AG08396 (cell line): ENCODE measurements around the gene TSPAN16.
"Not testable (repeated sequence)": the region's sequence is repeated elsewhere in the genome, so short reads cannot be mapped to it uniquely, and the experiment has no call there.

ENCODE experiments used
- DNase-seq: peaks from one replicate; pipeline ENCODE4 v3.0.0; 2012; ENCODE audit warnings: low spot score, mixed read lengths

The TSPAN16 gene

DNA sequence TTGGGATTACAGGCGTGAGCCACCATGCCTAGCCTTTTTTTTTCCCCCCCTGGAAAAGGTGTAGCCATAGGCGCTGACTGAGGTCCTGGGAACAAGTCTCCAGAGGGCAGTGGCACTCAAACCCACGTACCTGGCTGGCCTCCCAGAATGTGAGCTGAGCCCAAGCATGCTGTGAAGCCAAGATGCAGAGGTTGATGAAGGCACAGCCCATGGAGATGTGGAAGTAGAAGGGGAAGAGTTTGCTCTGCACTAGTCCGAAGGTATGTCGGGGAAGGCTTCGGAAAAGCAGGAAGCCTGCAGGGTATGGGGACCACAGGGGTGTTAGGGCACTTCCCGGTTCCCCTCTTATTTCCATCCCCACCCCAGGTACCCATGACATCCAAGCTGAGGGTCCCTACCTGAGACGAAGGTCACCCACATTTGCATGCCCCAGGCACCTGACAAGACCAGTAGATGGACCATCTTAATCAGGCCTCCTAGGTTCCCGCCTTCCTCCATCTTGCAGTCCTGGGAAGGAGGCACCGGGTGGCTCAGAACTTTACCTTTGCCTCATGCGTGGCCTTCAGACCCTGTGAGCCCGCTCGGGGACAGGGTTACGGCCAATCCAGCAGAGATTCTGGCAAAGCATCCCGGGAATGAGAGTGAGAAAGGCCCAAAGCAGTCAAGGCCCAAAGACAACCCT, 49.3 kb downstream of the TSPAN16 start:
- DNase-seq = no peak

GRCh38 chr19:11346104-11346940, 50.4 kb downstream of the TSPAN16 start, which contains the start of the genes CCDC159 and TMEM205:
CCDC159 (plus strand) TSS chr19:11346519; CDS start chr19:11346607, 88 bp downstream.
TMEM205 (minus strand) TSS chr19:11346268; CDS start chr19:11345619, 649 bp downstream.
- DNase-seq = peak; percentile 97

GRCh38 chr19:11347546-11348039, 51.6 kb downstream of the TSPAN16 start:
- DNase-seq = no peak

DNA sequence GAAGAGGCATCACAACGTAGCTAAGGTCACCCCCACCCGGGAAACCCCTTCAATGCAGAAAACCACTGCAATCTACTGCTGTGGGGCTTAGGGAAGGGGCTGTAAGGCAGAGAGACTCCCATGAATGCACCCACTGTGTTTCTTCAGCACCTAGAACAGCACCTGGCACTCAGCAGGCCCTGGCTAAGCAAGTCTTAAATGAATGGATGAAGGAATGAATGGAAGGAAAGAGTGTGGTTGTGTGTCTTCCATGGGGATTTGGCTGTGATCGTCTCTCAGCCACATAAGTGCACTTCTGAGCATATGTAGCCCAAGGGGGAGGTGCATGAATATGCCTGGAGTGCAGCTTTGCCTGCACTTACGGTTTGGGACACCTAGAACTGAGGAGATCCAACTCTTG, 53.2 kb downstream of the TSPAN16 start:
- no peak for DNase-seq

DNA sequence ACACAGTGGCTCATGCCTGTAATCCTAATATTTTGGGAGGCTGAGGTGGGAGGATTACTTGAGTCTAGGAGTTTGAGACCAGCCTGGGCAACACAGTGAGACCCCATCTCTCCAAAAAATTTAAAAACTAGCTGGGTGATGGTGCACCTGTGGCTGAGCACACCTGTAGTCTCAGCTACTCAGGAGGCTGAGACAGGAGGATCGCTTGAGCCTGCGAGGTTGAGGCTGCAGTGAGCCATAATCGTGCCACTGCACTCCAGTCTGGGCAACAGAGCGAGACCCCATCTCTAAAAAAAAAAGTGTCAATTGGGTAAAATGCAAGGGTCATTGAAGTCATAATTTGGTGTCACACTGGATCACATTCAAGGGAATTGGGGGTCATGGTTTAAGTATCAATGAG, 58.1 kb downstream of the TSPAN16 start:
- DNase-seq = not testable (repeated sequence)

GRCh38 chr19:11355160-11356073, 59.5 kb downstream of the TSPAN16 start, which contains the start of gene PLPPR2:
PLPPR2 (plus strand) TSS chr19:11355432; CDS start chr19:11357674, 2,242 bp downstream.
- peak; percentile 97 for DNase-seq

- no peak for DNase-seq
These were observed 60.1 kb downstream of the TSPAN16 start for GRCh38 chr19:11356074-11356397.

DNA sequence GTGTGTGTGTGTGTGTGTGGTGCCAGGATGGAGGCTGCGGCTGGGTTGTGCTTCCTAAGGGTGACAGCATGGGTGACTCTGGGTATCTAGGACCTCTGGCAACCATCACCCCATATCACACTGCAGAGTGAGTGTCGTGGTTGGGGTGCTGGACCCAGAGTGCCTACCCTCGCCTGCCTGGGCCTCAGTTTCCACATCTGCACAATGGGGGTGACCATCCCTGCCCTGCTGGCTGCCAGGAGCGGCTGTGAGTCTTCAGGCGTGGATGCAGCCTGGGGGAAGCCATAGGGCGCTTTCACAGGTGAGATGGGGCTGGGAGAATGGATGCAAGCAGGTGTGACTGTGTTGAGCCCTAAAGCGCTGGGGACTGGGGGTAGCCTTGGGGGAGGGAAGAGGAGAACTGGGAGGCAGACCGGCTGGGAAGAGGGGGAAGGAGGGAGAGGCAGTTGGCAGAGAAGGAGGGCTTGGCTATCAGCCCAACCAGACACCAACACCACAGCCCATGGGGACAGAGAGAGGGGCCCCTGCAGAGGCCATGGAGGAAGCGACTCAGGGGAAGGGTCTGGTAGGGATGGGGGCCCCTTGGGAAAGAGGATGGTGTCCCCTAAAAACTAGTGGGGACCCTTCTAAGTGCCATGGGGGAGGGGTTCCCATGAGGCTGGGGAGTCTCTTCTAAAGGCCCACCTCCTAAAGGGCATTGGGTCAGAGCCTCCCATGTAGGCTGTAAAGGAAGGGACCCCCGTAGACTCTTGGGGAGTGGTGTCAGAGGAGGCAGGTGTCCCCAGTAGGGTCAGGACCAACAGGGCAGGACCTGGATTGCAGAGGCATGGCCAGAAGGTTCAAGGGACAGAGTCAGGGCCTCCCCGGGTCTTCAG, 61.0 kb downstream of the TSPAN16 start:
- no peak for DNase-seq

GRCh38 chr19:11359421-11359820, 63.5 kb downstream of the TSPAN16 start:
- DNase-seq = no peak

GRCh38 chr19:11361037-11361770, 65.2 kb downstream of the TSPAN16 start:
- peak; percentile 48 for DNase-seq

DNA sequence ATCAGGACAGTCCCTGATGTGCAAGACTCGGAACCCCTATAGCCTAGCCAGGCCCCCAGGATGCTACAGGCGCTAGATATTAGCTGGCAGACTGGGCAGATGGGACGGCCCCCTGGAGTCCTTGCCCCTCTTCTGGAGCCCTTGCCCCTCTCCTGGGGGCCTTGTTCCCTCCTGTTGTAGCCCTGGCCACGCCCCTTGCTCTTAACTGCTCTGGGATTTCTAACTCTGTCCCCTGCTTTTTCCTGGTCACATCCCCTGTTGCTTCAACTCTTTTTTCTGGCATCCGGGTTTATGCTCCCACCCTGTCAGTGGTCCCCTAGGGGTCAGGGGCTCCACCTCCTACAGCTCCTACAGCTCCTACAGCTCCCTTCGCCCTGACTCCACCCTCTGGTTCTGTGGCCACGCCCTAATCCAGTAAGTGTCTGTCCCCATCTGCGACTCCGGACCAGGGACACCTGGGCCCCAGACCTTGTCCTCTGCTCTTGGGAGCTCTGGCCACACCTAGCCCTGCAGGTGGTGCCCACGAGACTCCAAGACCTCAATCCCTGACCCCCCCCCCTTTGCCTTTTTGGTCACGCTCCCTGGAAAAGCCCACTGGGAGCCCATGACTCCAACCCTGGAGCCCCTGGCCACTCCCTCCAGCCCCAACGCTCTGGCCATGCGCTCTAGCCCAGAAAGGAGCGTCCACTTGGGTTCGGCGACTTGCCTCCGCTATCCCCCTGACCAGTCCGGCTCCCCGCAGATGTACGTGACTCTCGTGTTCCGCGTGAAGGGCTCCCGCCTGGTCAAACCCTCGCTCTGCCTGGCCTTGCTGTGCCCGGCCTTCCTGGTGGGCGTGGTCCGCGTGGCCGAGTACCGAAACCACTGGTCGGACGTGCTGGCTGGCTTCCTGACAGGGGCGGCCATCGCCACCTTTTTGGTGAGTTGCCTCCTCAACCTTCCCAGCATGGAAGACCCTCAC, 66.1 kb downstream of the TSPAN16 start:
- no peak for DNase-seq

DNA sequence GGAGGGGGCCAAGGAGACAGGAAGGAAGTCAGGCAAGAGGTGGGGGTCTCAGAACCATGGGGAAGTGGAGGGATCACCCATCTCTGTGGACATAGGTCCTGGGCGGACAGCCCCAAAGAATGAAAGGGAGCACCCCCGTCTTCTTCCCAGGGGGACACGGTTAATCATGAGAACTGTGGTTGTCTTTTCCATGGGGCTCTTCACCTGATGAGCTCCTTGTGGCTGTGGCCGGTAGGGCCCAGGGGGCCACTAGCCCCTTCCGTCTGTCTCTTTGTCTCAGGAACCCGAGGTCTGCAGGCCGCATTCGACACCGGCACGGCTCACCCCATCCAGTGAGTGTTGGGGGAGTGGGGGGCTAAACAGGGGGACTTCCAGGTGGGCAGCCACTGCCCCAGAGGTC, 67.9 kb downstream of the TSPAN16 start:
- DNase-seq = no peak

GRCh38 chr19:11364296-11364904, 68.4 kb downstream of the TSPAN16 start:
- no peak for DNase-seq

GRCh38 chr19:11364935-11365334, 69.0 kb downstream of the TSPAN16 start:
- no peak for DNase-seq
